ENCODE results near the gene ABHD17A.

GRCh38 chr19:1843116-1843515 is 42.2 kb downstream of the ABHD17A start:
- TF ChIP-seq CTCF (IDR thresholded peaks at IDR 0.05) (no peak), POLR2A (IDR thresholded peaks at IDR 0.05) (no peak), EP300 (IDR thresholded peaks at IDR 0.05) (no peak)
